Liver (tissue), 9 donors: ENCODE results near the gene TBC1D9B. TPM values are rescaled to one million over a fixed set of nuclear protein-coding genes. Genes with fewer than 3 reads are reported as not detected.

Experiments
- DNase-seq: peaks from one replicate; pipeline ENCODE4 v3.0.0-alpha.2; 2017; ENCODE audit warnings: low spot score
- H3K27ac ChIP-seq, 2 donors: one replicate each; pipeline ENCODE4 v1.7.0; 2013; ENCODE audit warnings: inconsistent platforms in 2 of 2, low read length in 2 of 2, control low read depth in 1 of 2, low read depth in 1 of 2, mild to moderate bottlenecking in 1 of 2
- H3K27me3 ChIP-seq, 4 donors: one replicate each; pipeline versions ENCODE4 v1.6.1 to v1.7.0; 2013; ENCODE audit warnings: low read length in 3 of 4, inconsistent platforms in 1 of 4, mild to moderate bottlenecking in 1 of 4, moderate library complexity in 1 of 4; ENCODE audit not compliant: control insufficient read depth in 4 of 4, insufficient read depth in 4 of 4
- H3K36me3 ChIP-seq, 4 donors: one replicate each; pipeline versions ENCODE4 v1.6.1 to v1.7.0; 2013; ENCODE audit warnings: low read length in 3 of 4, mild to moderate bottlenecking in 3 of 4, low read depth in 1 of 4, moderate library complexity in 1 of 4; ENCODE audit not compliant: control insufficient read depth in 4 of 4, insufficient read depth in 3 of 4
- H3K4me1 ChIP-seq, 4 donors: one replicate each; pipeline versions ENCODE4 v1.6.1 to v1.7.0; 2013; ENCODE audit warnings: low read length in 3 of 4, mild to moderate bottlenecking in 3 of 4, moderate library complexity in 1 of 4; ENCODE audit not compliant: control insufficient read depth in 4 of 4, insufficient read depth in 4 of 4
- H3K4me3 ChIP-seq, 3 donors: one replicate each; pipeline versions ENCODE4 v1.6.1 to v1.7.0; 2013; ENCODE audit warnings: low read length in 3 of 3, control low read depth in 1 of 3, low read depth in 1 of 3, mild to moderate bottlenecking in 1 of 3
- H3K9ac ChIP-seq, 2 donors: one replicate each; pipeline ENCODE4 v1.7.0; 2013; ENCODE audit warnings: low read length in 2 of 2, mild to moderate bottlenecking in 2 of 2, moderate library complexity in 2 of 2, control low read depth in 1 of 2, low read depth in 1 of 2
- H3K9me3 ChIP-seq, 4 donors: one replicate each; pipeline versions ENCODE4 v1.6.1 to v1.7.0; 2013; ENCODE audit warnings: low read length in 3 of 4; ENCODE audit not compliant: control insufficient read depth in 4 of 4
- CTCF ChIP-seq: fragments of 150-350 bp; IDR thresholded peaks from 2 replicates; pipeline ENCODE4 v1.5.1; 2017; ENCODE audit warnings: improper control_type of control experiment, low read depth, low read length; ENCODE audit not compliant: missing input control
- EGR1 ChIP-seq, 2 donors: IDR thresholded peaks; 2 replicates each; pipeline ENCODE4 v1.6.1; 2016 to 2018; ENCODE audit warnings: antibody characterized with exemption in 2 of 2, low read depth in 2 of 2
- FOXA1 ChIP-seq: IDR thresholded peaks from 2 replicates; pipeline ENCODE4 v1.6.1; 2016; ENCODE audit warnings: antibody characterized with exemption
- FOXA2 ChIP-seq: IDR thresholded peaks from 2 replicates; pipeline ENCODE4 v1.6.1; 2016; ENCODE audit warnings: antibody characterized with exemption
- GABPA ChIP-seq, 2 donors: IDR thresholded peaks in 1 of 2; conservative IDR thresholded peaks in 1 of 2; 2 replicates each; pipeline ENCODE4 v1.6.1; 2016; ENCODE audit warnings: antibody characterized with exemption in 2 of 2, mild to moderate bottlenecking in 1 of 2, moderate library complexity in 1 of 2
- HNF4A ChIP-seq, 2 donors: conservative IDR thresholded peaks; 2 replicates each; pipeline ENCODE4 v1.6.1; 2016; ENCODE audit warnings: antibody characterized with exemption in 2 of 2, mild to moderate bottlenecking in 2 of 2
- HNF4G ChIP-seq: IDR thresholded peaks from 2 replicates; pipeline ENCODE4 v1.6.1; 2016; ENCODE audit warnings: antibody characterized with exemption
- JUND ChIP-seq, 2 donors: IDR thresholded peaks; 2 replicates each; pipeline ENCODE4 v1.6.1; 2016; ENCODE audit warnings: antibody characterized with exemption in 2 of 2
- RAD21 ChIP-seq, 2 donors: IDR thresholded peaks; 2 replicates each; pipeline ENCODE4 v1.6.1; 2016; ENCODE audit warnings: antibody characterized with exemption in 2 of 2, mild to moderate bottlenecking in 2 of 2
- RXRA ChIP-seq, 2 donors: IDR thresholded peaks; 2 replicates each; pipeline ENCODE4 v1.6.1; 2017 to 2018; ENCODE audit warnings: antibody characterized with exemption in 2 of 2, mild to moderate bottlenecking in 1 of 2
- SP1 ChIP-seq: IDR thresholded peaks from 2 replicates; pipeline ENCODE4 v1.6.1; 2018; ENCODE audit warnings: antibody characterized with exemption, mild to moderate bottlenecking
- TAF1 ChIP-seq: conservative IDR thresholded peaks from 2 replicates; pipeline ENCODE4 v1.6.1; 2016; ENCODE audit warnings: antibody characterized with exemption, mild to moderate bottlenecking
- YY1 ChIP-seq: IDR thresholded peaks from 2 replicates; pipeline ENCODE4 v1.6.1; 2016; ENCODE audit warnings: antibody characterized with exemption, mild to moderate bottlenecking
- WGBS: extraction: QIAGEN DNeasy Blood & Tissue Kit; methylation state at CpG from one replicate; pipeline ENCODE4 v1.1.7; 2013; 5-methylcytosine and 5-hydroxymethylcytosine counted together
- polyA plus RNA-seq, 2 donors: library from polyadenylated mRNA; stranded (reverse) in 1 of 2; unstranded in 1 of 2; fragments of 200-250 nt in 1 of 2; fragments of >200 nt in 1 of 2; fragmentation: Nextera tagmentation in 1 of 2; extraction: Ambion mirVana in 1 of 2; gene quantifications; one replicate each; pipeline versions ENCODE4 v1.2.1 to v1.2.3, GENCODE V29; 2013 to 2015
- total RNA-seq, 2 donors: library from RNA; depleted of rRNA; stranded (reverse); fragments of >200 nt; gene quantifications; one replicate each; pipeline ENCODE4 v1.2.3, GENCODE V29; 2014
- TF ChIP-seq, protein P1 (sequence below): IDR thresholded peaks from 2 replicates; pipeline ENCODE4 v1.6.1; 2016; ENCODE audit warnings: antibody characterized with exemption
- TF ChIP-seq, protein P2 (sequence below): IDR thresholded peaks from 2 replicates; pipeline ENCODE4 v1.6.1; 2016; ENCODE audit warnings: antibody characterized with exemption
- TF ChIP-seq, protein P3 (sequence below): IDR thresholded peaks from 2 replicates; pipeline ENCODE4 v1.6.1; 2016; ENCODE audit warnings: antibody characterized with exemption
- donor health status: healthy.
- donor health status: healthy.
- donor health status: healthy.
- donor health status: healthy.
- donor health status: healthy.

Gene TBC1D9B
- total and polyA plus RNA-seq, 4 donors: 23.1 to 55.4 (median 38.7) TPM

- TF ChIP-seq EGR1 (IDR thresholded peaks at IDR 0.05; ENCODE audit: low read depth in 2 of 2): no peak
- no peak for TF ChIP-seq GABPA (IDR thresholded peaks at IDR 0.05 in 1 of 2, conservative IDR thresholded peaks at IDR 0.05 in 1 of 2)
- TF ChIP-seq, protein P1, sequence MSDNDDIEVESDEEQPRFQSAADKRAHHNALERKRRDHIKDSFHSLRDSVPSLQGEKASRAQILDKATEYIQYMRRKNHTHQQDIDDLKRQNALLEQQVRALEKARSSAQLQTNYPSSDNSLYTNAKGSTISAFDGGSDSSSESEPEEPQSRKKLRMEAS: peak; percentile 55
- TF ChIP-seq, protein P2, sequence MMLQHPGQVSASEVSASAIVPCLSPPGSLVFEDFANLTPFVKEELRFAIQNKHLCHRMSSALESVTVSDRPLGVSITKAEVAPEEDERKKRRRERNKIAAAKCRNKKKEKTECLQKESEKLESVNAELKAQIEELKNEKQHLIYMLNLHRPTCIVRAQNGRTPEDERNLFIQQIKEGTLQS: peak; percentile 35
- TF ChIP-seq, protein P3, sequence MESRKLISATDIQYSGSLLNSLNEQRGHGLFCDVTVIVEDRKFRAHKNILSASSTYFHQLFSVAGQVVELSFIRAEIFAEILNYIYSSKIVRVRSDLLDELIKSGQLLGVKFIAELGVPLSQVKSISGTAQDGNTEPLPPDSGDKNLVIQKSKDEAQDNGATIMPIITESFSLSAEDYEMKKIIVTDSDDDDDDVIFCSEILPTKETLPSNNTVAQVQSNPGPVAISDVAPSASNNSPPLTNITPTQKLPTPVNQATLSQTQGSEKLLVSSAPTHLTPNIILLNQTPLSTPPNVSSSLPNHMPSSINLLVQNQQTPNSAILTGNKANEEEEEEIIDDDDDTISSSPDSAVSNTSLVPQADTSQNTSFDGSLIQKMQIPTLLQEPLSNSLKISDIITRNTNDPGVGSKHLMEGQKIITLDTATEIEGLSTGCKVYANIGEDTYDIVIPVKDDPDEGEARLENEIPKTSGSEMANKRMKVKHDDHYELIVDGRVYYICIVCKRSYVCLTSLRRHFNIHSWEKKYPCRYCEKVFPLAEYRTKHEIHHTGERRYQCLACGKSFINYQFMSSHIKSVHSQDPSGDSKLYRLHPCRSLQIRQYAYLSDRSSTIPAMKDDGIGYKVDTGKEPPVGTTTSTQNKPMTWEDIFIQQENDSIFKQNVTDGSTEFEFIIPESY: no peak
- TF ChIP-seq RXRA (IDR thresholded peaks at IDR 0.05): peak; percentile 63 to 79
- TF ChIP-seq JUND (IDR thresholded peaks at IDR 0.05): peak in 1 of 2 donors; percentile 40
- TF ChIP-seq FOXA1: peak; percentile 11
- no peak for TF ChIP-seq CTCF
- peak; percentile 60 to 67 for TF ChIP-seq HNF4A (conservative IDR thresholded peaks at IDR 0.05)
- peak; percentile 55 for TF ChIP-seq SP1
- no peak for TF ChIP-seq YY1
- peak in 1 of 2 donors; percentile 34 for TF ChIP-seq RAD21 (IDR thresholded peaks at IDR 0.05)
- H3K27ac ChIP-seq: peak overlapping the region in 1 of 2 donors; percentile 26
- H3K27me3 ChIP-seq: no peaks in the 10 kb centered on the region
- H3K4me1 ChIP-seq: peaks cover 5 to 32% (median 23%) of the 10 kb centered on the region in 4 donors
- 52% methylated on average over 16 of the region's 16 CpGs for WGBS
- H3K9me3 ChIP-seq: no peaks in the 10 kb centered on the region
- H3K4me3 ChIP-seq: no peak overlapping the region
- H3K9ac ChIP-seq: no peak overlapping the region
- DNase-seq: no peak
- H3K36me3 ChIP-seq: peaks cover 8 to 32% (median 27%) of the 10 kb centered on the region in 4 donors
Measured at GRCh38 chr5:179839328-179840256, 68.1 kb downstream of the TBC1D9B start.

DNA sequence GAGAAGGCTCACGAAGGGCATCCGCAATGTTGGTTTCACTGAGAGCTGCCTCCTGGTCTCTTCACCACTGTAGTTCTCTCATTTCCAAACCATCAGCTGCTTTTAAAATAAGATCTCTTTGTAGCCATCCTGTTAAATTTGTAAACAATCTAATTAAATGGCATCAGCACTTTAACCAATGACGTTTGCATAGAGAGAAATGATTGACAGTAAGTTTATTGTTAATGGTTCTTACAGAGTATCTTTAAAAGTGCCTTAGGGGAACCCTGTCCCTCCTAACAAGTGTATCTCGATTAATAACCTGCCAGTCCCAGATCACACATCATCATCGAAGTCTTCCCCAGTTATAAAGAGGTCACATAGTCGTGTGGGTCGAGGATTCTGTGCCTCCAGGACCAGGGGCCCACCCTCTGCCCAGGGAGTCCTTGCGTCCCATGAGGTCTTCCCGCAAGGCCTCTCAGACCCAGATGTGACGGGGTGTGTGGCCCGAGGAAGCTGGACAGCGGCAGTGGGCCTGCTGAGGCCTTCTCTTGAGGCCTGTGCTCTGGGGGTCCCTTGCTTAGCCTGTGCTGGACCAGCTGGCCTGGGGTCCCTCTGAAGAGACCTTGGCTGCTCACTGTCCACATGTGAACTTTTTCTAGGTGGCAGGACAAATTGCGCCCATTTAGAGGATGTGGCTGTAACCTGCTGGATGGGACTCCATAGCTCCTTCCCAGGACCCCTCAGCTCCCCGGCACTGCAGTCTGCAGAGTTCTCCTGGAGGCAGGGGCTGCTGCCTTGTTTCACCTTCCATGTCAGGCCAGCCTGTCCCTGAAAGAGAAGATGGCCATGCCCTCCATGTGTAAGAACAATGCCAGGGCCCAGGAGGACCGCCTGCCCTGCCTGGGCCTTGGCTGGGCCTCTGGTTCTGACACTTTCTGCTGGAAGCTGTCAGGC lies 70.4 kb downstream of the TBC1D9B start:
- Histone ChIP-seq H3K4me3 (no peak overlapping the region), H3K9ac (no peak overlapping the region), H3K4me1 (peaks cover 5 to 45% (median 26%) of the 10 kb centered on the region in 4 donors), H3K27ac (peak overlapping the region; percentile 32 to 75), H3K36me3 (peaks cover 18 to 47% (median 41%) of the 10 kb centered on the region in 4 donors), H3K27me3 (no peaks in the 10 kb centered on the region), H3K9me3 (no peaks in the 10 kb centered on the region)
- WGBS: 87% methylated on average over 15 of the region's 15 CpGs
- no peak for DNase-seq
- no peak for TF ChIP-seq YY1
- no peak for TF ChIP-seq RXRA (IDR thresholded peaks at IDR 0.05)
- no peak for TF ChIP-seq CTCF
- TF ChIP-seq FOXA1: no peak
- TF ChIP-seq TAF1: no peak
- TF ChIP-seq, protein P2: no peak
- TF ChIP-seq HNF4A (conservative IDR thresholded peaks at IDR 0.05): no peak
- TF ChIP-seq, protein P3: no peak
- TF ChIP-seq HNF4G: no peak
- TF ChIP-seq FOXA2: no peak
- TF ChIP-seq EGR1 (IDR thresholded peaks at IDR 0.05; ENCODE audit: low read depth in 2 of 2): no peak
- TF ChIP-seq JUND (IDR thresholded peaks at IDR 0.05): no peak
